ENCODE data around the gene TRIP4. TPM values are rescaled to one million over a fixed set of nuclear protein-coding genes. Genes with fewer than 3 reads are reported as not detected.

The TRIP4 gene
- total and polyA plus RNA-seq, 9 of the 15 experiments (the other 6 are each of a cell fraction or from before 2014, with no cell fraction given), result 7.6 to 23.3 (median 16.7) TPM

GRCh38 chr15:64381000-64381751, 6.5 kb upstream of the TRIP4 start, which contains the start of gene PCLAF (continued):
- TF ChIP-seq, protein P1, sequence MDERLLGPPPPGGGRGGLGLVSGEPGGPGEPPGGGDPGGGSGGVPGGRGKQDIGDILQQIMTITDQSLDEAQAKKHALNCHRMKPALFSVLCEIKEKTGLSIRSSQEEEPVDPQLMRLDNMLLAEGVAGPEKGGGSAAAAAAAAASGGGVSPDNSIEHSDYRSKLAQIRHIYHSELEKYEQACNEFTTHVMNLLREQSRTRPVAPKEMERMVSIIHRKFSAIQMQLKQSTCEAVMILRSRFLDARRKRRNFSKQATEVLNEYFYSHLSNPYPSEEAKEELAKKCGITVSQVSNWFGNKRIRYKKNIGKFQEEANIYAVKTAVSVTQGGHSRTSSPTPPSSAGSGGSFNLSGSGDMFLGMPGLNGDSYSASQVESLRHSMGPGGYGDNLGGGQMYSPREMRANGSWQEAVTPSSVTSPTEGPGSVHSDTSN (CRISPR knock-in tag; IDR thresholded peaks at IDR 0.05; ENCODE audit: low read depth), result 0 out of 2 replicates have a peak, but pooled peaks have one; percentile 26
- TF ChIP-seq, protein P1 (tag; conservative IDR thresholded peaks at IDR 0.05; ENCODE audit: low read depth), result peak; percentile 96
- TF ChIP-seq SP1 (CRISPR knock-in tag; IDR thresholded peaks at IDR 0.05), result peak; percentile 45; the same call in 1 of the 2 replicates
- no peak for TF ChIP-seq HNRNPL (IDR thresholded peaks at IDR 0.05; ENCODE audit: low read depth, low read length)
- peak; percentile 78; the same call in 1 of the 2 replicates for TF ChIP-seq NKRF (IDR thresholded peaks at IDR 0.05; ENCODE audit: borderline replicate concordance)
- TF ChIP-seq, protein P2, sequence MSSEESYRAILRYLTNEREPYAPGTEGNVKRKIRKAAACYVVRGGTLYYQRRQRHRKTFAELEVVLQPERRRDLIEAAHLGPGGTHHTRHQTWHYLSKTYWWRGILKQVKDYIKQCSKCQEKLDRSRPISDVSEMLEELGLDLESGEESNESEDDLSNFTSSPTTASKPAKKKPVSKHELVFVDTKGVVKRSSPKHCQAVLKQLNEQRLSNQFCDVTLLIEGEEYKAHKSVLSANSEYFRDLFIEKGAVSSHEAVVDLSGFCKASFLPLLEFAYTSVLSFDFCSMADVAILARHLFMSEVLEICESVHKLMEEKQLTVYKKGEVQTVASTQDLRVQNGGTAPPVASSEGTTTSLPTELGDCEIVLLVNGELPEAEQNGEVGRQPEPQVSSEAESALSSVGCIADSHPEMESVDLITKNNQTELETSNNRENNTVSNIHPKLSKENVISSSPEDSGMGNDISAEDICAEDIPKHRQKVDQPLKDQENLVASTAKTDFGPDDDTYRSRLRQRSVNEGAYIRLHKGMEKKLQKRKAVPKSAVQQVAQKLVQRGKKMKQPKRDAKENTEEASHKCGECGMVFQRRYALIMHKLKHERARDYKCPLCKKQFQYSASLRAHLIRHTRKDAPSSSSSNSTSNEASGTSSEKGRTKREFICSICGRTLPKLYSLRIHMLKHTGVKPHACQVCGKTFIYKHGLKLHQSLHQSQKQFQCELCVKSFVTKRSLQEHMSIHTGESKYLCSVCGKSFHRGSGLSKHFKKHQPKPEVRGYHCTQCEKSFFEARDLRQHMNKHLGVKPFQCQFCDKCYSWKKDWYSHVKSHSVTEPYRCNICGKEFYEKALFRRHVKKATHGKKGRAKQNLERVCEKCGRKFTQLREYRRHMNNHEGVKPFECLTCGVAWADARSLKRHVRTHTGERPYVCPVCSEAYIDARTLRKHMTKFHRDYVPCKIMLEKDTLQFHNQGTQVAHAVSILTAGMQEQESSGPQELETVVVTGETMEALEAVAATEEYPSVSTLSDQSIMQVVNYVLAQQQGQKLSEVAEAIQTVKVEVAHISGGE (CRISPR knock-in tag; IDR thresholded peaks at IDR 0.05), result peak in 1 of 3 experiments; percentile 67; a peak in 2 of 6 replicates
- peak; percentile 56; the same call in 1 of the 2 replicates for TF ChIP-seq FOXK1 (CRISPR knock-in tag; IDR thresholded peaks at IDR 0.05; ENCODE audit: borderline replicate concordance)
- 0 out of 2 replicates have a peak, but pooled peaks have one; percentile 38 for TF ChIP-seq TARDBP (IDR thresholded peaks at IDR 0.05)
- peak; percentile 95 to 97 for TF ChIP-seq E2F6 (IDR thresholded peaks at IDR 0.05; ENCODE audit: borderline replicate concordance in 1 of 2, extremely low read depth in 1 of 2, insufficient read depth in 1 of 2, insufficient read length in 1 of 2, low read depth in 1 of 2, low read length in 1 of 2, poor library complexity in 1 of 2, severe bottlenecking in 1 of 2)
- TF ChIP-seq GTF2B (IDR thresholded peaks at IDR 0.05; ENCODE audit: extremely low read depth, insufficient read length), result peak; percentile 97
- 0 out of 4 replicates have a peak, but pooled peaks of 1 of the 2 experiments have one; percentile 18 for TF ChIP-seq UBTF (IDR thresholded peaks at IDR 0.05; ENCODE audit: borderline replicate concordance in 1 of 2, low read depth in 2 of 2, low read length in 2 of 2)

All from K562 (cell line).